Type B pancreatic cell (in vitro differentiated cells): ENCODE results near the gene NPTX1. TPM values are rescaled to one million over a fixed set of nuclear protein-coding genes. Genes with fewer than 3 reads are reported as not detected.

ENCODE experiments used
- DNase-seq: peaks from one replicate; pipeline ENCODE4 v3.0.0; 2021; ENCODE audit warnings: mixed read lengths; ENCODE audit not compliant: unreplicated experiment; ENCODE audit errors: extremely low spot score
- H3K27ac Mint-ChIP-seq: 2 replicates; pipeline ENCODE4 v1.8.0; 2021; ENCODE audit warnings: mild to moderate bottlenecking, mixed read lengths
- H3K27me3 Mint-ChIP-seq: 2 replicates; pipeline ENCODE4 v1.8.0; 2021; ENCODE audit warnings: mixed read lengths
- H3K36me3 Mint-ChIP-seq: 2 replicates; pipeline ENCODE4 v1.8.0; 2021; ENCODE audit warnings: mixed read lengths
- H3K4me1 Mint-ChIP-seq: one replicate; pipeline ENCODE4 v1.8.0; 2021; ENCODE audit warnings: mixed read lengths; ENCODE audit not compliant: unreplicated experiment
- H3K4me3 Mint-ChIP-seq: 2 replicates; pipeline ENCODE4 v1.8.0; 2021; ENCODE audit warnings: mild to moderate bottlenecking, mixed read lengths
- H3K9me3 Mint-ChIP-seq: 2 replicates; pipeline ENCODE4 v1.8.0; 2021; ENCODE audit warnings: mixed read lengths
- CTCF ChIP-seq: fragments of 200-600 bp; sonication (generic); conservative IDR thresholded peaks from 2 replicates; pipeline ENCODE4 v1.5.0; 2021; ENCODE audit warnings: antibody characterized with exemption, mild to moderate bottlenecking
- microRNA-seq: library from miRNA; unstranded; fragments of <30 nt; microRNA quantifications from one replicate; pipeline ENCODE4, GENCODE V29; 2020
- total RNA-seq: library from RNA; stranded (reverse); gene quantifications from 2 replicates; pipeline ENCODE4 v1.2.1, GENCODE V29; 2021; ENCODE audit warnings: low replicate concordance

The NPTX1 gene
- total RNA-seq, 1 donor from 2014 or later = 4.7 TPM

DNA sequence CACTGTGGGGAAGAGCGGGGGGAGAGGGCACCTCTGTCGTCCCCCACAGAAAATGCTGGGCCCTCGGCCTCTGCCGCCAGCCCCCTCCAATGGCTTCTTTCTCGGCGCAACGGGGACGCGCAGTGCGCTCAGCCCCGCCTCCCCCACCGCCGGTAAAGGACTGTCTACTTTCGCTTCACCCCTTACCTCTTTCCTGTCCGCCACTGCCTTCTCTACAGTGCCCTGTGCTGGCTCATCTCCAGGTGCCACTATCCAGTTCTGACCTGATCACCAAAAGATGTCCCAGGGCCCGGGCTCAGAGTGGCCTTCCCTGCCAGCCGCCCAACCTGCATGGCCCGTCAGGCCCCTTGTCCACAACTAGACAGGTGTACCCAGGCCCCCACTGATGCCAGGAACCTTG lies 54.1 kb downstream of the NPTX1 start:
- H3K36me3 Mint-ChIP-seq = peaks cover 13% of the 10 kb centered on the region
- TF ChIP-seq CTCF = no peak
- H3K9me3 Mint-ChIP-seq = no peaks in the 10 kb centered on the region
- no peak overlapping the region for H3K4me3 Mint-ChIP-seq
- no peak overlapping the region for H3K27ac Mint-ChIP-seq
- H3K27me3 Mint-ChIP-seq = no peaks in the 10 kb centered on the region
- DNase-seq = no peak
- H3K4me1 Mint-ChIP-seq = peaks cover 8% of the 10 kb centered on the region

- no peak for TF ChIP-seq CTCF
- Mint-ChIP-seq H3K9me3 (no peaks in the 10 kb centered on the region), H3K4me3 (no peak overlapping the region), H3K36me3 (peaks cover 13% of the 10 kb centered on the region), H3K27ac (no peak overlapping the region), H3K27me3 (no peaks in the 10 kb centered on the region), H3K4me1 (peaks cover 12% of the 10 kb centered on the region)
- DNase-seq = no peak
Measured at GRCh38 chr17:80421381-80422090, 54.9 kb downstream of the NPTX1 start.

DNA sequence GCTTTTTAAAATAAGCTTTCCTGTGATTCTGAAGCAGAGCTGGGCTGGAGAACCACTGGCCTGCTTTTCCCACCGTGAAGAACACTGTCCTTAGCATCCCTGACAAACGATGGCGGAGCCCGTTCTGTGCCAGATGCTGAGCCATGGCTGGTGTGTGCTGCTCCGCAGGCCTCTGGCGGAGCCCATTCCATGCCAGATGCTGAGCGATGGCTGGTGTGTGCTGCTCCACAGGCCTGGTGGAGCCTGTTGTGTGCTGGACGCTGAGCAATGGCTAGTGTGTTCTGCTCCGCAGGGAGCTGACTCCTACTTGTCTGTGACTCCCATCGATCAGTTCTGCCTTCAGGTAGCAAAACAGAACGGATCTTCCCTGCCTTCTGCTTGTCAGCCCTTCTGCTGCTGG lies 57.2 kb downstream of the NPTX1 start:
- Mint-ChIP-seq H3K4me3 (no peak overlapping the region), H3K9me3 (no peaks in the 10 kb centered on the region), H3K4me1 (peaks cover 17% of the 10 kb centered on the region), H3K36me3 (peaks cover 13% of the 10 kb centered on the region), H3K27ac (peak overlapping the region; percentile 76), H3K27me3 (peaks cover 3% of the 10 kb centered on the region)
- DNase-seq = no peak
- TF ChIP-seq CTCF = no peak

DNA sequence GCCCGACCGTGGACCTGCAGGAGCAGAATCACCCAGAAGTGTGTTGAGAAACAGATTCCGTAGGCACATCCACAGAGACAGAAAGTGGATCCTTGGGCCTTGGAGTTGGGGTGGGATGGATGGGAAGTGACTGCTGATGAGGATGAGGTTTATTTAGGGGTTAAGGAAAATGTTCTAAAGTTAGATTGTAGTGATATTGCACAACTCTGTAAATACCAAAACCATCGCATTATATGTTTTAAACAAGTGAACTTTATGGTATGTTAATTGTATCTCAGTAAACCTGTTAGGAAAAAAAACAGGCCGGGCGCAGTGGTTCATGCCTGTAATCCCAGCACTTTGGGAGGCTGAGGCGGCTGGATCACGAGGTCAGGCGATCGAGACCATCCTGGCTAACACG lies 57.8 kb downstream of the NPTX1 start:
- H3K27ac Mint-ChIP-seq = no peak overlapping the region
- H3K4me3 Mint-ChIP-seq = peak overlapping the region; percentile 93
- peaks cover 9% of the 10 kb centered on the region for H3K27me3 Mint-ChIP-seq
- H3K4me1 Mint-ChIP-seq = peaks cover 23% of the 10 kb centered on the region
- TF ChIP-seq CTCF = no peak
- no peak for DNase-seq
- peaks cover 13% of the 10 kb centered on the region for H3K36me3 Mint-ChIP-seq
- no peaks in the 10 kb centered on the region for H3K9me3 Mint-ChIP-seq

Small RNAs within 50 kb of the gene (microRNA-seq; reads per million reads assigned to microRNA genes)
- not detected for gene MIR4730

Other genes starting within 250 kb of the NPTX1 start
- gene RNF213, start 215.8 kb downstream of the NPTX1 start, total RNA-seq = 47.3 and 57.0 TPM in 2 replicates
- gene ENDOV, start 61.4 kb downstream of the NPTX1 start, total RNA-seq = 30.7 and 38.9 TPM in 2 replicates
- 29.3 and 39.8 TPM in 2 replicates for gene RPTOR, start 68.2 kb upstream of the NPTX1 start, total RNA-seq